ENCODE results near the gene CD99L2. TPM values are rescaled to one million over a fixed set of nuclear protein-coding genes. Genes with fewer than 3 reads are reported as not detected.

CD99L2 gene
- total and polyA plus RNA-seq, 2 donors (not counting 1 experiment from before 2014, with no cell fraction given): 40.6 to 55.5 TPM

DNA sequence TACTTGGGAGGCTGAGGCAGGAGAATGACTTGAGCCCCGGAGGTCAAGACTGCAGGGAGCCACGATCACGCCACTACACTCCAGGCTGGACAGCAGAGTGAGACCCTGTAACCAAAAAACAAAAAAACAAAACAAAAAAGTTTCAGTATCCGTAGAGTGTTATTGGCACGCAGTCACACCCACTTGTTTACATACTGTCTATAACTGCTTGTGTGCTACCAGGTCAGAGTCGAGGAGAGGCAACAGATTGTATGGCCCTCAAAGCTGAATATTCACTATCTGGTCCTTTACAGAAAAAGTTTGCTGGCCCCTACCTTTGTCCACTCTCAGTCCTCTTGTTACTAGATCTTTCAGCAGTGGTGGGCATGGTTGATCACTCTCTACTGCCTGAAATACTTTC lies 8.2 kb upstream of the CD99L2 start:
- TF ChIP-seq CTCF (conservative IDR thresholded peaks at IDR 0.05 in 1 of 2, IDR thresholded peaks at IDR 0.05 in 1 of 2; ENCODE audit: low read depth in 1 of 2, low read length in 2 of 2) (no peak), EZH2 (IDR thresholded peaks at IDR 0.05; ENCODE audit: low read length, missing control alignments) (no peak)
- Histone ChIP-seq H3K9me3 (ENCODE audit: control insufficient read depth, insufficient read depth, low read depth, low read length) (no peaks in the 10 kb centered on the region), H4K20me1 (ENCODE audit: control insufficient read depth, extremely low read depth, insufficient read depth, low read length) (no peaks in the 10 kb centered on the region), H3K4me1 (ENCODE audit: control insufficient read depth, extremely low read depth, insufficient read depth, low read length) (no peaks in the 10 kb centered on the region), H3K79me2 (ENCODE audit: control insufficient read depth, insufficient read depth, low read length) (no peaks in the 10 kb centered on the region), H3K36me3 (ENCODE audit: control insufficient read depth, insufficient read depth, low read length) (no peaks in the 10 kb centered on the region), H3K27me3 (ENCODE audit: control insufficient read depth, insufficient read depth, low read length) (no peaks in the 10 kb centered on the region), H3K4me3 (replicated peaks in 1 of 4; ENCODE audit: control extremely low read depth in 1 of 4, insufficient read depth in 1 of 4, low read depth in 3 of 4, low read length in 4 of 4) (no peak overlapping the region), H3K27ac (ENCODE audit: insufficient read depth, low read length) (no peak overlapping the region), H3K4me2 (ENCODE audit: extremely low read depth, insufficient read depth, low read length) (no peak overlapping the region), H2AFZ (ENCODE audit: low read length) (no peak overlapping the region), H3K9ac (ENCODE audit: insufficient read depth, low read length) (no peak overlapping the region)
- DNase-seq (ENCODE audit: low read depth in 2 of 2): no peak

- TF ChIP-seq CTCF (conservative IDR thresholded peaks at IDR 0.05 in 1 of 2, IDR thresholded peaks at IDR 0.05 in 1 of 2; ENCODE audit: low read depth in 1 of 2, low read length in 2 of 2) (no peak), EZH2 (IDR thresholded peaks at IDR 0.05; ENCODE audit: low read length, missing control alignments) (no peak)
- H4K20me1 ChIP-seq (ENCODE audit: control insufficient read depth, extremely low read depth, insufficient read depth, low read length): no peaks in the 10 kb centered on the region
- H2AFZ ChIP-seq (ENCODE audit: low read length): no peak overlapping the region
- no peak overlapping the region for H3K4me3 ChIP-seq (replicated peaks in 1 of 4; ENCODE audit: control extremely low read depth in 1 of 4, insufficient read depth in 1 of 4, low read depth in 3 of 4, low read length in 4 of 4)
- DNase-seq (ENCODE audit: low read depth in 2 of 2): no peak
- no peaks in the 10 kb centered on the region for H3K36me3 ChIP-seq (ENCODE audit: control insufficient read depth, insufficient read depth, low read length)
- H3K4me2 ChIP-seq (ENCODE audit: extremely low read depth, insufficient read depth, low read length): no peak overlapping the region
- no peaks in the 10 kb centered on the region for H3K27me3 ChIP-seq (ENCODE audit: control insufficient read depth, insufficient read depth, low read length)
- H3K27ac ChIP-seq (ENCODE audit: insufficient read depth, low read length): no peak overlapping the region
- H3K79me2 ChIP-seq (ENCODE audit: control insufficient read depth, insufficient read depth, low read length): no peaks in the 10 kb centered on the region
- H3K9me3 ChIP-seq (ENCODE audit: control insufficient read depth, insufficient read depth, low read depth, low read length): no peaks in the 10 kb centered on the region
- no peak overlapping the region for H3K9ac ChIP-seq (ENCODE audit: insufficient read depth, low read length)
- H3K4me1 ChIP-seq (ENCODE audit: control insufficient read depth, extremely low read depth, insufficient read depth, low read length): no peaks in the 10 kb centered on the region
These were observed 6.8 kb upstream of the CD99L2 start for GRCh38 chrX:150905293-150905692.

- TF ChIP-seq EZH2 (IDR thresholded peaks at IDR 0.05; ENCODE audit: low read length, missing control alignments) (no peak), CTCF (conservative IDR thresholded peaks at IDR 0.05 in 1 of 2, IDR thresholded peaks at IDR 0.05 in 1 of 2; ENCODE audit: low read depth in 1 of 2, low read length in 2 of 2) (no peak)
- Histone ChIP-seq H3K36me3 (ENCODE audit: control insufficient read depth, insufficient read depth, low read length) (no peaks in the 10 kb centered on the region), H2AFZ (ENCODE audit: low read length) (no peak overlapping the region), H3K9me3 (ENCODE audit: control insufficient read depth, insufficient read depth, low read depth, low read length) (no peaks in the 10 kb centered on the region), H3K4me1 (ENCODE audit: control insufficient read depth, extremely low read depth, insufficient read depth, low read length) (no peaks in the 10 kb centered on the region), H3K27ac (ENCODE audit: insufficient read depth, low read length) (no peak overlapping the region), H3K27me3 (ENCODE audit: control insufficient read depth, insufficient read depth, low read length) (no peaks in the 10 kb centered on the region), H4K20me1 (ENCODE audit: control insufficient read depth, extremely low read depth, insufficient read depth, low read length) (no peaks in the 10 kb centered on the region), H3K9ac (ENCODE audit: insufficient read depth, low read length) (no peak overlapping the region), H3K4me3 (replicated peaks in 1 of 4; ENCODE audit: control extremely low read depth in 1 of 4, insufficient read depth in 1 of 4, low read depth in 3 of 4, low read length in 4 of 4) (no peak overlapping the region), H3K4me2 (ENCODE audit: extremely low read depth, insufficient read depth, low read length) (no peak overlapping the region), H3K79me2 (ENCODE audit: control insufficient read depth, insufficient read depth, low read length) (no peaks in the 10 kb centered on the region)
- DNase-seq (ENCODE audit: low read depth in 2 of 2): no peak
These were observed 4.6 kb upstream of the CD99L2 start for GRCh38 chrX:150903110-150903508.
